Measurements from ENCODE around the gene CHTF18.

DNA sequence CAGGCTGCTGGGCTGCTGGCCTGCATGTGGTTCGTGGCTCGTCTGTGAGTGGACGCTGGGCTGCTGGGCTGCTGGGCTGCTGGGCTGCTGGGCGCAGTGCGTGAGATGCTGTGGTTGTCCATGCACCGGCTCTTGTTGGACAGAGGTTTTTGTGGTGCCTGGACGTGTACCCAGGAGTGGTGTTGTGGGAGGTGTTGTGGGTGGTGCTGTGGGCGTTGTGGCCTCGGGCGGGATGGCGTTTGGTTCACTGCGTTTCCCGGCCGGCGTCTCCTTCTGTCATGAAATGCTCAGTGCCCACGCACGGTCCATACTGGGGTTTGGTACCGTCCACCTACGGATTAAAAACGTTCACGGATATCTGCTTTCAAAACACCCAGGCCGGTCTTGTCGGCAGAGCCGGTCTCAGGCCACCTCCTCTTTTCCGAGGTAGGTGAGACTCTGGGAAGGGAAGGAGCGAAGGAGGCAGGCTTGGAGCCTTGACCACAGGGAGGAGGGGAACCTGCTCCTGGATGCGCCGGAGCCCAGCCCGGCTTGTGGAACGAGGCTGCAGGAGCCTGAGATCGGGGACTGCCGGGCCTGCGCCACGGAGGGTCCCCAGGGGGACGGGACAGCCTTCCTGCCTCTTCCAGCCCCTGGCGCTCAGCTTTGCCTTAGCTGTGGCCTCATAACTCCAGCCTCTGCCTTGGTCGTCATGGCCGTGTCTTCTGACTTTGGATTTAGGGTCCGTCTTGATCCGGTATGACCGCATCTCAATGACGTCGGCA, 41.9 kb downstream of the CHTF18 start:
- TF ChIP-seq, protein P1, sequence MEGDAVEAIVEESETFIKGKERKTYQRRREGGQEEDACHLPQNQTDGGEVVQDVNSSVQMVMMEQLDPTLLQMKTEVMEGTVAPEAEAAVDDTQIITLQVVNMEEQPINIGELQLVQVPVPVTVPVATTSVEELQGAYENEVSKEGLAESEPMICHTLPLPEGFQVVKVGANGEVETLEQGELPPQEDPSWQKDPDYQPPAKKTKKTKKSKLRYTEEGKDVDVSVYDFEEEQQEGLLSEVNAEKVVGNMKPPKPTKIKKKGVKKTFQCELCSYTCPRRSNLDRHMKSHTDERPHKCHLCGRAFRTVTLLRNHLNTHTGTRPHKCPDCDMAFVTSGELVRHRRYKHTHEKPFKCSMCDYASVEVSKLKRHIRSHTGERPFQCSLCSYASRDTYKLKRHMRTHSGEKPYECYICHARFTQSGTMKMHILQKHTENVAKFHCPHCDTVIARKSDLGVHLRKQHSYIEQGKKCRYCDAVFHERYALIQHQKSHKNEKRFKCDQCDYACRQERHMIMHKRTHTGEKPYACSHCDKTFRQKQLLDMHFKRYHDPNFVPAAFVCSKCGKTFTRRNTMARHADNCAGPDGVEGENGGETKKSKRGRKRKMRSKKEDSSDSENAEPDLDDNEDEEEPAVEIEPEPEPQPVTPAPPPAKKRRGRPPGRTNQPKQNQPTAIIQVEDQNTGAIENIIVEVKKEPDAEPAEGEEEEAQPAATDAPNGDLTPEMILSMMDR (IDR thresholded peaks at IDR 0.05) = no peak
- no peak for TF ChIP-seq POLR2A (IDR thresholded peaks at IDR 0.05)

All from esophagus squamous epithelium (tissue), 4 donors.